ENCODE results near the gene CDH24.
"Not testable (repeated sequence)": the region's sequence is repeated elsewhere in the genome, so short reads cannot be mapped to it uniquely, and the experiment has no call there.

CDH24 gene

DNA sequence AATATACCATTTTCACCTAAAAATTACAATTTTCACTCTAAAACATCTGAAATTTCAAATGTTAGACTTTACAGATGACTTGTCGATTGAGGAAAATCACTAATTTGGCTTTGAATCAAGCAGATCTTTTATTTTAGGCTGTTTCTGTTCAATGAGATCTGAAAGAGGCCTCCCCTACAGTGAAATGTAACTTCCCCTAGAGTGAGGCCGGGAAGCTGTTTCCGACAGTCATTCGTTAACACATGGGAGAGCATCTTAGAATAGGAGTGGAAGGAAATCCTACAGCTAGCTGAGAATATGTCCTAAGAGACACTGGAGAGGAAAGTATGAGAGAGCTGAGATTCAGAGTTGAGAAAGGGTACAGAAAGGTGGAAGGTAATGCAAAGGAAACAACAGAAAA, 41.7 kb downstream of the CDH24 start:
- DNase-seq = no peak

DNA sequence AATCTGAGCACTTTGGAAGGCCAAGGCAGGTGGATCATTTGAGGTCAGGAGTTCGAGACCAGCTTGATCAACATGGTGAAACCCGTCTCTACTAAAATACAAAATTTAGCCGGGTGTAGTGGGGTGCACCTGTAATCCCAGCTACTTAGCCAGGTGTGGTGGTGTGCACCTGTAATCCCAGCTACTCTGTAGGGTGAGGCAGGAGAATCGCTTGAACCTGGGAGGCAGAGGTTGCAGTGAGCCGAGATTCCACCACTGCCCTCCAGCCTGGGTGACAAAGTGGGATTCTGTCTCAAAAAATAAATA, 43.6 kb downstream of the CDH24 start:
- not testable (repeated sequence) for DNase-seq

DNA sequence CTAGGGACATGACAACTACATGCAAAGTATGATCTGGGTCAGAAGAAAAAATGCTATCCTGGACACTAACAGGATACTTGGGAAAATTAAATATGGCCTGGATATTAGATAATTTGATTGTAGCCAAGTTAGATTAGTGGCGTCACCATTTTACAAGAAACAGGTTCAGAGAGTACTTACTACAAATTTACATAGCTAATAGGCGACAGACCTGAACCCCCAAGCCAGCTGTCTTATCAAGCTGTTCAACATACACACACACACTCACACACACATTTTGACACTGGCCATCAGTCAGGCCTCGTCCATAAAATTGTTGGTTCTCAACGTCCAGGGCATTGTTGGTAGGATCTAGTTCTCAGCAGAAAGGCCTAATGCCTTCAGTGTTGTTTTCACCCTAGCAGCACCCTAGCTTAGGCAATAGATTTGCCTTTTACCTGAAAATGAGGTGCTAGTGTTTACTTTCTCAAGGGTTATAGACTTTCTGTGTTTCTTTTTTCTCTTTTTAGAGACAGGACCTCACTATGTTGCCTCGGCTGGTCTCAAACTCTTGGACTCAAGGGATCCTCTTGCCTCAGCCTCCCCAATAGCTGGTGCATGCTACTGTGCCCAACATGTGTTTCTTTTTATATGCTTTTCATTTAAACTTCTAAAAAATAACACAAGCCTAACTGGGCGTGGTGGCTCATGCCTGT, 44.1 kb downstream of the CDH24 start:
- DNase-seq = no peak

DNA sequence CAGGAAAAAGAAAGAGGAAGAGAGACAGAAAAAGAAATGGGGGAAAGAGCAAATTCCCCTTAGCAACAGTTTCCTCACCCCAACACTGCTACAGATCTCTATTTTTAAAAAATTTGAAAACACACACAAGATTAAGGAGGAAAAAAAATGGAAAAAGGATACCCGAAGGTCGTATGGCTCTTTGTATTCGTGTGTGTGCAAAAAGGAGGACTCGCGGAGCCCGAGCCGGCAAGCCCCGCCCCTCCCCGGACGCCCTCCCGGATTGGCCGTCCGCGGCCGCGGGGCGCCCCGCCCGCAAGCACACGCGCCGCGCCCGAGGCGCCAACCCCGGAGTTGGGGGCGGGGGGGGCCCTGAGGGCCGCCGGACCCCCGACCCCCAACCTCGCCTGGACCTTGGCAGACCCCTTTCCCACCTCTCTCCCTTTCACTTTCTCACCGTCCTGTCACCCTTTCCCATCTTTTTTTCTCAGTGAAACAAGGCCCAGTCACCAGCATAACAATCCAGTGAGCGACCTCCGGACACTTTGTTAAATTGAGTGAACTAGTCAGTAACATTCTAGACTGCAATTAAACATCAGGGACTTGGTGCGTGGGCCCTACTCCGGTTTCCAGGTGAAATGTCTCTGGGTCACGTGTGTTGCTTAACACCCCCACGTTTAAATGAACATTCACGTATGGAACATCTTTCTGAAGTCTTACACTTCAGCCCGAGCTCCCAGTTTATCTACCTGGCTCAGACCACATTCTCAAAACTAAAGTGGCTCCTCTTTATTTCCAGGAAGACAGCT, 47.2 kb downstream of the CDH24 start, which contains the start of gene C14orf93:
C14orf93 (minus strand) TSS at position 205 of the 788 bp plus-strand sequence. CDS start 11,120 bp downstream, outside the sequence.
- DNase-seq = peak; percentile 86

DNA sequence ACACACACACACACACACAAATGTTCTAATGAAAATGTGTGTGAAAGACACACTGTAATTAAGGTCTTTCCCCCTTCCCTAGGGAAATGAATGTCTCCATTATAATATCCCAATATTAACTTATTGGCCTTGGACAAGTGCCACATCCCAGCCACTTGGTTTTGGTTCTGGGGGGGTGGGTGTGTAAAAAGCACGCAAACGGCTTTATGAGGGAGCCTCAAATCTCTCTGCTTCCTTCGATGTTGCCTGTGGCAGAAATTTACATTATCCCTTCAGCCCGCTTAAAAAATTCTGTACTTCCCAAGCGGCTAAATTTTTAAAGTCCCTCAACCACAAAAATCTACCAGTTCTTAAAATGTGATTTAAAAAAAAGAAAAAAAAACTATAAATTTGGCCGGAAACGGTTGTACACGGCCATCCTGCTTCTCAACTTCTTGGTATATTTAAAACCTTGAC, 47.8 kb downstream of the CDH24 start:
- DNase-seq = no peak

DNA sequence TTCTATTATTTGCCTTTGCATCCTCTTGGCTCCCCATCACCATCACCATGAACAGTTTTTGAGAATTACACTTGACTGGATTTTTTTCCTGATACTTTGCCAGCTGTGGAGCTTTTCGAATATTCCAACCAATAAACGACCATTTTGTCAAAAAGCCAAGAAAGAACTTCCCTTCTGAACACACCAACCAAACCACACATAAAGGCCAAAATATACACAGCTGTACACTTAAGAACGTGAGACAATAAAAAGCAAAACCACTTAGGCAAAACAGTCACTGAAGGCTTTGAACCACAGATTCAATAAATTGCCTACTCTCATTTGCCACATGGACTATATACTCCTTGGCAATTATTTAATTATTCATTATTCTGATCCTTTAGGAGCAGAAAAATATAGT, 48.5 kb downstream of the CDH24 start:
- no peak for DNase-seq

DNA sequence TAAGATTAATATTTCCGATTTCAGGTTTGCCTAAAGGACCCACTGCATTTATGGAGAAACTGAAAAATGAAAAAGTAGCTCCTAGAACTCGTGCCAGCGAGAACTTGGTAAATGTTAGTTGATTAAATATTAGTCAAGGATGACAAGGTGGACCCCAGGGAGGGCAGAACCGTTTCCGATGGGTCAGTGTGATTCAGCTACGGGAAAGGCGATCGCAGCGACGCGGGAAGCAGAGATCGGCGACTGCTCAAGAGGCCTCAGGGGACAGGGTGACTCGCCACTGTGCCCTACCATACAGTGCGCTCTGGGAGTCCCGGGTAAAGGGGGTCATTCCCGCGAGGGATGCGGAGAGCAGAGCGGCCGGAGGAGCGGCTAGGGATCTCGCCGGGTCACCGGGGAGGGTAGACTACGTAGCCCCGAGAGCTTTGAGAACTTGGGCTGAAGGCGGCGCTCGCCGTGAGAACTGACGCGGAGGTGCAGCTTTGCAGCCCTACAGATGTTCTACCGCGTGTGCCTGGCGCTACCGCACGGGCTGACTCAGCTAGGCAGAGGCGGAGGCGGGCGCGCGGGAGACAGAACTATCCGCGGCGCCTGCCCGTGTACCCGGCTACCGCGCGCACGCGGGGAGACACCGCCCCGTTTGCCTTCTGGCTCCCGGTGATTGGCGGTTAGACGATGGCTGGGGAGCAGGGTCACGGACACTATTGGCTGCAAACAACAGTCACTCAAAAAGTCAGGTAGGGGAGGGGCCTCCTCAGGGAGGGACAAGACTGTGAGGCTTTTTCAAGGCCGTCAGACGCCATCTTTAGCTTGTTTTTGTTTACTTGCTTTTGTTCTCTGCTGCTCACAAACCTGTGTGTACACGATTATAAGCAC, 50.5 kb downstream of the CDH24 start:
- DNase-seq = peak; percentile 97

DNA sequence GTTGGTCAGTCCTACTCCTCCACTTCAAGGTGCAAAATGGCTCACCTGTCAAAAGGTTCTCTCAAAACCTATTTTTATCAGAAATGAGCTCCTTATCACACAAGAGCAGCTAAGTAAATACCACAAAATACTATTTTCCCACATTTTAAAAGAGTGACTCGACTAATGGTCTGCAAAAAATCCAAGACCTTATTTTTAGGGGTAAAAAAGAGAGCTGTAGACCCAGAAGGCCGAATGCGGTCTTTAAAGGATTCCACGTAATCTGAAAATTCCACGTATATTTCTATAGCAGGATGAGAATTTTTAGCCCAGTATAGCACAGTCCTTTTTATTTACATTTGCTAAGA, 51.2 kb downstream of the CDH24 start:
- no peak for DNase-seq

DNA sequence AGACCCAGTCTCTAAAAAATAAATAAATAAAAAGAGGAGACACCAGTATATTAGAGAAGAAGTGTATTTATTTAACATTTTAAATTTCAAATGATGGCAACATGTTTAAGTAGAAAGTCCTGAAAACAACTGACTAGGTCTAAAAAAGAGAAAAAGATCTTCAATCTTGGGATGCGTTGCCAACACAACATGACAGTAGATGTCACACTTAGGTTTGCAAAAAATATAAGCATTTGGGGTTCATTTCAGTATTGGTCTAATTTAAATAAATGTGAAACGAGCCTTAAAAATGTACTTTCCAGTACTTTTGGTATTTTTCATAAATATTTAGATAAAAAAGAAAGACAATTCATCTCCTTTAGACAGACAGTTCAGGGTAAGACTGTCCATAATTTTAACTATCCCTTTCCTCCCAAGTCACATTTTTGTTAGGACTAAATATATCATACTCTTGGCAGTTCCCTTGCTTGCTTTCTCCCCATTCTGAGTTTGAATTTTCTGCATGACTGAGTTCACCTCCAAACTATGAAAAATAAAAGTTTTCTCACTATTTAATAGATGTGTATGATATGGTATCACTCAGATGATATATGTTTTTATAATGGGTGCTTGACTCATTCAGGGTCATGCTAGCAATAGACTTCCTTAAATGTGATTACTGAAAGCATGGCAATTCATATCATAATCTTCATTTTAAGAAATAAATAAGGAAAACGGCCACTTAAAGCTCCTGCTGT, 51.7 kb downstream of the CDH24 start:
- no peak for DNase-seq

DNA sequence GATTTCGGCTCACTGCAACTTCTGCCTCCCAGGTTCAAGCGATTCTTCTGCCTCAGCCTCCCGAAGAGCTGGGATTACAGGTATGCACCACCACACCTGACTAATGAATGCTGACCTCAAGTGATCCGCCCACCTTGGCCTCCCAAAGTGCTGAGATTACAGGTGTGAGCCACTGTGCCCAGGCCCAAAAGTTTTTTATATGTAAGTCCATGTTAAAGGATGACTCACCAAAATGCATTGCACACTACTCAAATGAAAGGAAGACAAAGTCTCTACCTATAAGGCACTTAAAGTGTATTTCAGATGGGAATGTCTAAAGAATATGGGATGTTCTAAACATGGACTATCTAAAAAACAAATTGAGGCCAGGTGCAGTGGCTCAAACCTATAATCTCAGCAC, 53.0 kb downstream of the CDH24 start:
- not testable (repeated sequence) for DNase-seq

DNA sequence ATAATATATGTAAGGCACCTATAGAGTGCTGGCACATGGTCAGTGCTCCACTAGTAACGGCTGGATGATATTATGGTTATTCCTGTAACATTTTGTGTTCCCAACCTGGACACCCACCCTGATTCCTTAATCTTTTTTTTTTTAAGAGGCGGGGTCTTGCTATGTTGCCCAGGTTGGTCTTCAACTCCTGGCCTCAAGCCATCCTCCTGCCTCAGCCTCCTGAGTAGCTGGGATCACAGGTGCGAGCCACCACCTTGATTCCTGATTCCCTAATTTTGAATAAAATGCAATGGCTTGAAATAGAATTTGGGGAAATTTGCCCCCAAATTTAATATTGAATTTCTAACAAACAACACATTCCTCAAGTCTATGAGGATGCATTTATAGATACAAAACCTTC, 54.7 kb downstream of the CDH24 start:
- DNase-seq = no peak

DNA sequence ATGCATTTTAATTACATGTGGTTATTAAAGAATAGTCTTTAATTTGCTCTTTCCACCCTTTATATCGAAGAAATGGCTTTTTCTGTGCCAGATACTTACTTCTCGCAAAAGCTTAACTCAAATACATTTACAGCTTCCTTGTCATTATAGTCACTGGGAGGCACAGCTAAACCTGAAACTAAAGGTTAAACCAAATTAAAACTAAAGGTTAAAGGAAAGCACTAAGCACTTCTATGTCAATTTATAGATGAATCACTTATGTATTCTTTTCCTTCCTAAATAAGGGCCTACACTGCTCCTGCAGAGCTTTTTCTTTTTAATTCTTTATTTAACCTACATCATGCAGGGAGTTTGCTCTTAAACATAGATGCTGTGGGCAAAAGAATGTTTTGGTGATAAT, 56.5 kb downstream of the CDH24 start:
- no peak for DNase-seq

DNA sequence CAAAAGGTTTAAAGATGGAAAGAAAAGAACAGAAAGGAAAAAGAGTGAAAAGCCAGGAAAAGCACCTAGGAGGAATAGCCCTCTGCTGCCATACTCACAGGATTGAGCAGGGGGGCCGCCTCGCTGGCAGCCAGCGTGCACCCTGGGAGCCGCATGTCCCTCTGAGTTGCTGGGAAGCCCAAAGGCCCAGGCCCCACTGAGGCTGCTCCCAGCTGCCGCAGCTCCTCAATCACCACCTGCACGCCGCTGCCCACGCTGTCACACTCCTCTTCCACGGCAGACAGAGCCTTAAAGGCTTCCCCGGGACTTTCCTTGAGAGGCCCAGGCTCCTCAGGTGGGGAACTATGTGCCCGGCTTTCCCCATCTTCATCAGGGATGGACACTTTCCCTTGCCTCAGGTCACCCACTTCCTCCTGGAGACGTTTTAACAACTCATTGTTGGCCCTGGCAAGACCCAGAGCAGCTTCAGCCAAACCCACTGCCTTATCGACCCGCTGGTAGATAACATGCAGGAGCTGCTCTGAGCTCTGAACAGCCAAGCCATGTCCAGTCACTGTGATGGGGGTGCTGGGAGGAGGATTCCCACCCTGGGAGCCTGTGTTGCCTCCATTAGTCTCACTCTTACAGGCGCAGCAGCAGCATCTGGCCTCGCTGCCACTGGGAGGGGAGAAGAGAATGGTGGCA, 58.8 kb downstream of the CDH24 start:
- DNase-seq = no peak

DNA sequence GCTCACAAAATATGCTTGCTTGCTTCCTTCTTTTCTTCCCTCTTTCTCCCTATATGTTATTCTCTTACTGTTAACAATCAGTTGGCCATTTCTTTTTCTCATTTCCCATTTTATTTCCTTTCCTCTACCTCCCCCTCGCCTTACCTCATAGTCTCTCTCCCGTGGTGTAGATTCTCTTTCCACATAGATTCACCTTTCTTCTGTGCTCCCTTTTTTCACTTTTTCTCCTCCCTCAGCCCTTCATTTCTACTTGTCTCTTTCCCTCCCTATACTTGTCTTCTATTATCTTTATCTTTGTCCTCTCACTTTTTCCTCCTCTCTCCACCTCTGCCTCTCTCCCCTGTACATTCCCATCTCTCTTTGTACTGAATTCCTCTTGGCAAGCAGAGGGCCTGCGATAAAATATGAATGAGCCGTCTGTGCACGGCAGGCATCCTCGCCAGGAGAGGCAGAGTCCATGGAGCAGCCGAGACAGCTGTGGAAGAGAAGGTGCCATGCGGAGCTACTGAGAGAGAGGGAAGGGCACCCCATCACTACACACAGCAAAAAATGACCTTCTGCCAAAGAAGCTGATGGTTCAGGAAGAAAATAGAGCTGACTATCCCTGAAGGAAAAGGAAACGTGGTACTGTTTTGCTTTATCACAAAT, 59.5 kb downstream of the CDH24 start:
- DNase-seq = no peak

All from left hindlimb (tissue), 1 donor.